Measurements from ENCODE around the gene KRTAP19-8. TPM values are rescaled to one million over a fixed set of nuclear protein-coding genes. Genes with fewer than 3 reads are reported as not detected.

Gene KRTAP19-8
- total RNA-seq, 1 donor from 2014 or later = not detected

DNA sequence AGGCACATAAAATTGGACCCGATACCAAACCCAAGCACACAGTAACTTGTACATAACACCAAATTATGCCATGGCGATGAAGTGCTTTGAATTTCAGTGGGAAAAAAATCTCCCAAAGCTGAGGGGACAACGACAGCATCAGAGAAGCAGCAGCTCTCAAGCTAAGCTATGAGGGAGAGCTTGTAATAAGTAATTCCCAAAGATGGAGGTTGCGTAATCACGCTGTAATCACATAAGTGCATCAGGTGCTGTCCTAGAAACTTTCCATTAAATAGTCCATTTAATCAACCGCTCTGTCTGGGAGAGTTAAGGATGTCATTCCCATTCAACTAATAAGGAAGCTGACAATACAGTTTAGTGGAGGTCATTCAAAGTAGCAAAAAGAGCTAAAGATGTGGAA, 37.6 kb upstream of the KRTAP19-8 start:
- TF ChIP-seq, protein P1, sequence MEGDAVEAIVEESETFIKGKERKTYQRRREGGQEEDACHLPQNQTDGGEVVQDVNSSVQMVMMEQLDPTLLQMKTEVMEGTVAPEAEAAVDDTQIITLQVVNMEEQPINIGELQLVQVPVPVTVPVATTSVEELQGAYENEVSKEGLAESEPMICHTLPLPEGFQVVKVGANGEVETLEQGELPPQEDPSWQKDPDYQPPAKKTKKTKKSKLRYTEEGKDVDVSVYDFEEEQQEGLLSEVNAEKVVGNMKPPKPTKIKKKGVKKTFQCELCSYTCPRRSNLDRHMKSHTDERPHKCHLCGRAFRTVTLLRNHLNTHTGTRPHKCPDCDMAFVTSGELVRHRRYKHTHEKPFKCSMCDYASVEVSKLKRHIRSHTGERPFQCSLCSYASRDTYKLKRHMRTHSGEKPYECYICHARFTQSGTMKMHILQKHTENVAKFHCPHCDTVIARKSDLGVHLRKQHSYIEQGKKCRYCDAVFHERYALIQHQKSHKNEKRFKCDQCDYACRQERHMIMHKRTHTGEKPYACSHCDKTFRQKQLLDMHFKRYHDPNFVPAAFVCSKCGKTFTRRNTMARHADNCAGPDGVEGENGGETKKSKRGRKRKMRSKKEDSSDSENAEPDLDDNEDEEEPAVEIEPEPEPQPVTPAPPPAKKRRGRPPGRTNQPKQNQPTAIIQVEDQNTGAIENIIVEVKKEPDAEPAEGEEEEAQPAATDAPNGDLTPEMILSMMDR (IDR thresholded peaks at IDR 0.05) = no peak
- H3K27me3 ChIP-seq (ENCODE audit: low read depth) = no peaks in the 10 kb centered on the region
- H3K27ac ChIP-seq = no peak overlapping the region
- DNase-seq = no peak
- no peak for ATAC-seq
- no peaks in the 10 kb centered on the region for H3K9me3 ChIP-seq
- H3K4me1 ChIP-seq = no peaks in the 10 kb centered on the region
- intact Hi-C loops (cut with DNase I) = no loop called here
- no peaks in the 10 kb centered on the region for H3K36me3 ChIP-seq
- no peak overlapping the region for H3K4me3 ChIP-seq

- H3K9me3 ChIP-seq = no peaks in the 10 kb centered on the region
- ATAC-seq (no peak), DNase-seq (no peak)
- no peaks in the 10 kb centered on the region for H3K4me1 ChIP-seq
- no peaks in the 10 kb centered on the region for H3K27me3 ChIP-seq (ENCODE audit: low read depth)
- no peaks in the 10 kb centered on the region for H3K36me3 ChIP-seq
- no peak overlapping the region for H3K4me3 ChIP-seq
- TF ChIP-seq, protein P1 (IDR thresholded peaks at IDR 0.05) = no peak
- intact Hi-C loops (cut with DNase I) = no loop called here
- H3K27ac ChIP-seq = no peak overlapping the region
These were observed 34.3 kb upstream of the KRTAP19-8 start for GRCh38 chr21:31072533-31072932.

GRCh38 chr21:31064803-31065202, 26.5 kb upstream of the KRTAP19-8 start:
- intact Hi-C loops (cut with DNase I) = no loop called here
- H3K4me1 ChIP-seq = no peaks in the 10 kb centered on the region
- DNase-seq (no peak), ATAC-seq (no peak)
- no peaks in the 10 kb centered on the region for H3K27me3 ChIP-seq (ENCODE audit: low read depth)
- H3K4me3 ChIP-seq = no peak overlapping the region
- TF ChIP-seq, protein P1 (IDR thresholded peaks at IDR 0.05) = no peak
- no peaks in the 10 kb centered on the region for H3K36me3 ChIP-seq
- no peaks in the 10 kb centered on the region for H3K9me3 ChIP-seq
- H3K27ac ChIP-seq = no peak overlapping the region

- ATAC-seq = no peak
These were observed 14.3 kb upstream of the KRTAP19-8 start for GRCh38 chr21:31052489-31053142.

DNA sequence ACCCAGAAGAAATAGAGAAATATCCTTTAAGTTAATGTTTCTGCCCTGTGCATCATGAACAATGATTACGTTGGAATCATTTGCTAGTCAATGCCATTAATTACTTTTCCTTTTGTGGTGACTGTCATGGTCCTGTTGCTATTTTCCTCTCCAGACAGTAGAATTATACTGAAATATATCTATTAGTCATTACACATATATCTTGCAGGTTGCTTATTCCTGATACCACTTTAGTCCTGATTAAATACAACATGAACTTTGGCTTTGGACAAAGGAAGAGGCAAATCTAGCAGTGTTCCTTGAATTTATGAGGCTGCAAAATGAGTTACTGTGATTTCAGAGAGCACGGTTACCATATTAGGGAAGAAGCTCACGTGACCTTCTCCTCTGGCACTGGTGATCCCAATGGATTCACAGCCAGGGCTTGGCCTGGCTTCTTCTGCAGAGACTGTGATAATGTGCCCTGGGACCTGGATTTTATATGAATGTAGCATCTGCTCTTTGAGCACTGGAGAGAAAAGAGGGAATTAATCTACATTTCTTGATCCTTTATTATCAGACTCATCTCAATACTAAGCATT, 12.4 kb upstream of the KRTAP19-8 start:
- no peak overlapping the region for H3K4me3 ChIP-seq

More at GRCh38 chr21:31052489-31053142, 14.3 kb upstream of the KRTAP19-8 start:
- Histone ChIP-seq H3K4me1 (no peaks in the 10 kb centered on the region), H3K36me3 (no peaks in the 10 kb centered on the region), H3K4me3 (no peak overlapping the region), H3K27me3 (ENCODE audit: low read depth) (no peaks in the 10 kb centered on the region), H3K9me3 (no peaks in the 10 kb centered on the region), H3K27ac (no peak overlapping the region)
- TF ChIP-seq, protein P1 (IDR thresholded peaks at IDR 0.05) = no peak
- no peak for DNase-seq
- intact Hi-C loops (cut with DNase I) = no loop called here

More for the DNA sequence above, 12.4 kb upstream of the KRTAP19-8 start:
- intact Hi-C loops (cut with DNase I) = no loop called here
- no peaks in the 10 kb centered on the region for H3K27me3 ChIP-seq (ENCODE audit: low read depth)
- no peak overlapping the region for H3K27ac ChIP-seq
- H3K9me3 ChIP-seq = no peaks in the 10 kb centered on the region
- H3K4me1 ChIP-seq = no peaks in the 10 kb centered on the region
- DNase-seq (no peak), ATAC-seq (no peak)
- TF ChIP-seq, protein P1 (IDR thresholded peaks at IDR 0.05) = no peak
- no peaks in the 10 kb centered on the region for H3K36me3 ChIP-seq
